HG03521 (cell line): ENCODE results near the gene KCNK6.
"Not testable (repeated sequence)": the region's sequence is repeated elsewhere in the genome, so short reads cannot be mapped to it uniquely, and the experiment has no call there.

ENCODE experiments used
- ATAC-seq: cut with Tn5 transposase; IDR thresholded peaks from one replicate; pipeline ENCODE4 v1.9.1; 2021; ENCODE audit warnings: mild to moderate bottlenecking, moderate library complexity; ENCODE audit not compliant: unreplicated experiment

KCNK6 gene

GRCh38 chr19:38360839-38361631 lies 41.4 kb downstream of the KCNK6 start:
- no peak for ATAC-seq

GRCh38 chr19:38361633-38362075 lies 42.0 kb downstream of the KCNK6 start:
- ATAC-seq = no peak

GRCh38 chr19:38362076-38362945 lies 42.7 kb downstream of the KCNK6 start:
- no peak for ATAC-seq

- ATAC-seq = not testable (repeated sequence)
Observed at GRCh38 chr19:38362946-38363688, 43.5 kb downstream of the KCNK6 start.

- ATAC-seq = no peak
Observed at GRCh38 chr19:38367041-38367440, 47.4 kb downstream of the KCNK6 start.

GRCh38 chr19:38369584-38369983 lies 49.9 kb downstream of the KCNK6 start:
- ATAC-seq = no peak

- ATAC-seq = no peak
Observed at GRCh38 chr19:38370299-38370698, 50.7 kb downstream of the KCNK6 start.

- no peak for ATAC-seq
Observed at GRCh38 chr19:38371081-38371480, 51.4 kb downstream of the KCNK6 start.

- no peak for ATAC-seq
Observed at GRCh38 chr19:38373907-38374331, 54.3 kb downstream of the KCNK6 start.

- peak; percentile 96 for ATAC-seq
Observed at GRCh38 chr19:38374332-38375097, 54.9 kb downstream of the KCNK6 start, which contains the start of gene PSMD8. TSS of gene PSMD8 (plus strand) at chr19:38374571. CDS start at chr19:38374602, 31 bp downstream.

GRCh38 chr19:38375098-38375493 lies 55.5 kb downstream of the KCNK6 start:
- ATAC-seq = no peak

- no peak for ATAC-seq
Observed at GRCh38 chr19:38375748-38376147, 56.1 kb downstream of the KCNK6 start.

- ATAC-seq = no peak
Observed at GRCh38 chr19:38376576-38376975, 56.9 kb downstream of the KCNK6 start.

- ATAC-seq = no peak
Observed at GRCh38 chr19:38377052-38377451, 57.4 kb downstream of the KCNK6 start.

- no peak for ATAC-seq
Observed at GRCh38 chr19:38378866-38379265, 59.2 kb downstream of the KCNK6 start.

- no peak for ATAC-seq
Observed at GRCh38 chr19:38381138-38381537, 61.5 kb downstream of the KCNK6 start.
